ENCODE results near the gene RBM33.

GRCh38 chr7:155764438-155764793 lies 120.0 kb downstream of the RBM33 start:
- no peak for TF ChIP-seq POLR2A (IDR thresholded peaks at IDR 0.05)
- TF ChIP-seq CTCF (IDR thresholded peaks at IDR 0.05): no peak
